ENCODE measurements around the gene BOC. TPM values are rescaled to one million over a fixed set of nuclear protein-coding genes. Genes with fewer than 3 reads are reported as not detected.

The BOC gene
- total and polyA plus RNA-seq, 2 of the 13 experiments (the other 11 are each of a cell fraction or from before 2014, with no cell fraction given) = 0.04 TPM; not detected in 1

GRCh38 chr3:113167825-113168801, 43.2 kb upstream of the BOC start:
- no peak for ATAC-seq
- Histone ChIP-seq H3K9me3 (ENCODE audit: low read length) (no peaks in the 10 kb centered on the region), H3K27ac (ENCODE audit: extremely low read length, insufficient read depth, low read length) (no peak overlapping the region), H3K4me3 (replicated peaks in 1 of 3; ENCODE audit: insufficient read depth in 1 of 3, low read depth in 2 of 3, low read length in 3 of 3) (no peak overlapping the region), H3K79me2 (ENCODE audit: insufficient read depth, low read length) (no peaks in the 10 kb centered on the region), H3K4me1 (ENCODE audit: insufficient read depth, low read length) (no peaks in the 10 kb centered on the region), H3K4me2 (ENCODE audit: low read depth, low read length) (no peak overlapping the region), H3K27me3 (ENCODE audit: control insufficient read depth in 1 of 2, insufficient read depth in 2 of 2, low read length in 2 of 2) (peaks cover 2 to 15% of the 10 kb centered on the region in 2 experiments; a peak in 4 of 5 replicates), H2AFZ (ENCODE audit: low read length) (no peak overlapping the region), H3K9ac (ENCODE audit: insufficient read depth, low read depth, low read length) (no peak overlapping the region), H4K20me1 (ENCODE audit: insufficient read depth, low read length) (no peaks in the 10 kb centered on the region), H3K36me3 (replicated peaks in 1 of 2; ENCODE audit: control insufficient read depth in 1 of 2, insufficient read depth in 2 of 2, low read length in 2 of 2) (no peaks in the 10 kb centered on the region)
- ChIA-PET CTCF (ENCODE audit: low intra/inter-chr PET ratio, low total read pairs) (no interaction called here), POLR2A (no interaction called here)
- WGBS (ENCODE audit: low lambda C conversion rate) = 0% methylated on average over 7 of the region's 7 CpGs
- in situ Hi-C loops (cut with HindIII; ENCODE audit: extremely low pct_ligation_motif_present, low pct_unique_long_range_greater_than_20kb) = no loop called here
- intact Hi-C loops (cut with micrococcal nuclease; ENCODE audit: unreplicated experiment) = no loop called here
- no peak for TF ChIP-seq KDM1A (CRISPR knock-in tag; IDR thresholded peaks at IDR 0.05)
- no peak for TF ChIP-seq ATF7-NPFF (CRISPR knock-in tag; IDR thresholded peaks at IDR 0.05; ENCODE audit: low read depth)
- TF ChIP-seq ZNF607 (CRISPR knock-in tag; IDR thresholded peaks at IDR 0.05; ENCODE audit: borderline replicate concordance) = no peak
- no peak for TF ChIP-seq GMEB2 (CRISPR knock-in tag; IDR thresholded peaks at IDR 0.05; ENCODE audit: low read depth)
- TF ChIP-seq E2F5 (CRISPR knock-in tag; conservative IDR thresholded peaks at IDR 0.05) = no peak
- TF ChIP-seq NCOA2 (CRISPR knock-in tag; IDR thresholded peaks at IDR 0.05) = no peak
- TF ChIP-seq RBAK (CRISPR knock-in tag; IDR thresholded peaks at IDR 0.05) = no peak
- TF ChIP-seq PATZ1 (CRISPR knock-in tag; IDR thresholded peaks at IDR 0.05) = no peak
- no peak for TF ChIP-seq ELF1 (CRISPR knock-in tag; IDR thresholded peaks at IDR 0.05)
- TF ChIP-seq ZNF317 (CRISPR knock-in tag; IDR thresholded peaks at IDR 0.05) = no peak
- no peak for TF ChIP-seq KDM2A (CRISPR knock-in tag; IDR thresholded peaks at IDR 0.05; ENCODE audit: borderline replicate concordance, low read depth)
- no peak for TF ChIP-seq TEAD3 (CRISPR knock-in tag; optimal IDR thresholded peaks at IDR 0.05; ENCODE audit: borderline replicate concordance)
- no peak for TF ChIP-seq FOXM1 (CRISPR knock-in tag; IDR thresholded peaks at IDR 0.05)
- TF ChIP-seq MEF2D (CRISPR knock-in tag; IDR thresholded peaks at IDR 0.05) = no peak
- TF ChIP-seq ZNF772 (CRISPR knock-in tag; IDR thresholded peaks at IDR 0.05) = no peak
- TF ChIP-seq MLLT10 (CRISPR knock-in tag; IDR thresholded peaks at IDR 0.05) = no peak
- DNase-seq (ENCODE audit: low spot score) = no peak
- no TSS peak for BruUV-seq (replicated peaks)
- no peak for FAIRE-seq

Data from HepG2 (cell line).